Epithelial cell of proximal tubule (primary cell): ENCODE measurements around the gene SERP2. TPM values are rescaled to one million over a fixed set of nuclear protein-coding genes. Genes with fewer than 3 reads are reported as not detected.
A peak's percentile ranks its signal among the peaks of the same experiment; 100 is the strongest.

Experiments used
- DNase-seq: peaks from one replicate; pipeline ENCODE4 v3.0.0-alpha.2; 2011; ENCODE audit warnings: low read depth
- H3K4me3 ChIP-seq: 2 replicates; pipeline ENCODE4 v1.5.1; 2011; ENCODE audit warnings: low read depth, mild to moderate bottlenecking, low read length
- CTCF ChIP-seq: conservative IDR thresholded peaks from 2 replicates; pipeline ENCODE4 v1.5.1; 2012; ENCODE audit warnings: low read depth, mild to moderate bottlenecking, low read length
- total RNA-seq: library from RNA; depleted of rRNA; stranded (reverse); fragments of >200 nt; gene quantifications from 2 replicates; pipeline ENCODE4 v1.2.3, GENCODE V29; 2015

The SERP2 gene
- total RNA-seq, 1 donor from 2014 or later = 2.7 TPM

GRCh38 chr13:44435919-44436510, 62.4 kb downstream of the SERP2 start:
- TF ChIP-seq CTCF = no peak
- DNase-seq = no peak
- H3K4me3 ChIP-seq = peak overlapping the region; percentile 81

- H3K4me3 ChIP-seq = peak overlapping the region; percentile 81
- peak; percentile 56 for DNase-seq
- no peak for TF ChIP-seq CTCF
Observed at GRCh38 chr13:44436589-44437337, 63.1 kb downstream of the SERP2 start.

GRCh38 chr13:44437356-44438233, 64.0 kb downstream of the SERP2 start:
- TF ChIP-seq CTCF = peak; percentile 41
- DNase-seq = no peak
- H3K4me3 ChIP-seq = peak overlapping the region; percentile 81

- H3K4me3 ChIP-seq = no peak overlapping the region
- DNase-seq = no peak
- no peak for TF ChIP-seq CTCF
Observed at GRCh38 chr13:44438234-44438579, 64.6 kb downstream of the SERP2 start.

- no peak for DNase-seq
- TF ChIP-seq CTCF = no peak
- no peak overlapping the region for H3K4me3 ChIP-seq
Observed at GRCh38 chr13:44439452-44440024, 65.9 kb downstream of the SERP2 start.

- TF ChIP-seq CTCF = no peak
- H3K4me3 ChIP-seq = no peak overlapping the region
- no peak for DNase-seq
Observed at GRCh38 chr13:44440046-44440608, 66.5 kb downstream of the SERP2 start.
